Measurements from ENCODE around the gene CHKA. TPM values are rescaled to one million over a fixed set of nuclear protein-coding genes. Genes with fewer than 3 reads are reported as not detected.

The CHKA gene
- total and polyA plus RNA-seq, 9 of the 15 experiments (the other 6 are each of a cell fraction or from before 2014, with no cell fraction given), result 3.6 to 37.0 (median 30.2) TPM

DNA sequence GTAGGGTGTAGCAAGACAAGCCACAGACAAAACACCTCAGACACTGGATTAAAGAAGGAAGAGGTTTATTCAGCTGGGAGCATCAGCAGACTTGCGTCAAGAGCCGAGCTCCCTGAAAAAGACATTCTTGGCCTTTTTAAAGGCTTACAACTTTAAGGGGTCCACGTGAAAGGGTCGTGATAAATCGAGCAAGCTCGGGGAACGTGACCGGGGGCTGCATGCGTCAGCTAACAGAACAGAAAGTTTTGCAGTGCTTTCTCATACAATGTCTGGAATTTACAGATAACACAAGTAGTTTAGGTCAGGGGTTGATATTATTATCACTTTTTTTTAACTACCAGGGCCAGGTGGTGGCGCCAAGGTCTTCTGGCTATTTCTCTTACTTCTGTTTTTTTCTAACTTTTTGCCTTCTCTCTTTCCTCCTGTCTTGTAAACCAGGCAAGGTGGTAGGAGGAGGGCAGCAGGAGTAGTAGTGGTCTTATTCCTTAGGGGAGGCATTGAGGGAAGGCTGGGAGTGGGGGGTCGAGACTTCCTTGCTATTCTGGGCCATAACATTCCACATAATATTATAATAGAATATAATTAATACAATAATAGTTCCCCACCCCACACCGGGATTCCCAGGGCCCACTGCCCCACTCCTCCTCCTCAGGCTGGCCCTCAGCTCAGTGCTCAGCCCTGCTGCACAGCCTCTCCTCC is 111.6 kb downstream of the CHKA start (continued):
- TF ChIP-seq ARID3A (IDR thresholded peaks at IDR 0.05; ENCODE audit: borderline replicate concordance, low read depth, low read length) (peak; percentile 86), TAF7 (tag; IDR thresholded peaks at IDR 0.05) (no peak), CHD7 (IDR thresholded peaks at IDR 0.05; ENCODE audit: low read depth, low read length) (no peak), RAD21 (CRISPR knock-in tag; conservative IDR thresholded peaks at IDR 0.05 in 1 of 2, IDR thresholded peaks at IDR 0.05 in 1 of 2) (peak; percentile 63 to 74), ARID4B (CRISPR knock-in tag; IDR thresholded peaks at IDR 0.05) (no peak)
- TF ChIP-seq, protein P1, sequence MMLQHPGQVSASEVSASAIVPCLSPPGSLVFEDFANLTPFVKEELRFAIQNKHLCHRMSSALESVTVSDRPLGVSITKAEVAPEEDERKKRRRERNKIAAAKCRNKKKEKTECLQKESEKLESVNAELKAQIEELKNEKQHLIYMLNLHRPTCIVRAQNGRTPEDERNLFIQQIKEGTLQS (IDR thresholded peaks at IDR 0.05), result peak; percentile 63; the same call in 1 of the 2 replicates
- TF ChIP-seq, protein P1 (CRISPR knock-in tag; conservative IDR thresholded peaks at IDR 0.05), result 0 out of 2 replicates have a peak, but pooled peaks have one; percentile 36
